Measurements from ENCODE around the gene ABCC3. TPM values are rescaled to one million over a fixed set of nuclear protein-coding genes. Genes with fewer than 3 reads are reported as not detected.

ABCC3 gene
- total RNA-seq, 4 donors from 2014 or later: 25.8 to 47.5 (median 35.2) TPM

- TF ChIP-seq CTCF (IDR thresholded peaks at IDR 0.05) (no peak), POLR2A (IDR thresholded peaks at IDR 0.05) (no peak)
- 77 to 80% methylated on average over 12 of the region's 12 CpGs for WGBS, 2 donors
- H3K4me3 ChIP-seq (ENCODE audit: low read depth, poor library complexity, severe bottlenecking): no peak overlapping the region
- DNase-seq (ENCODE audit: low spot score in 2 of 2): no peak
- intact Hi-C loops (cut with DNase I; ENCODE audit: low total_unique reads): no loop called here
These were observed 91.3 kb downstream of the ABCC3 start for GRCh38 chr17:50725769-50726655.

GRCh38 chr17:50728112-50728429, 93.4 kb downstream of the ABCC3 start:
- no peak for DNase-seq (ENCODE audit: low spot score in 2 of 2)
- intact Hi-C loops (cut with DNase I; ENCODE audit: low total_unique reads): no loop called here

GRCh38 chr17:50728881-50729765, 94.4 kb downstream of the ABCC3 start:
- 59 to 66% methylated on average over 5 of the region's 5 CpGs for WGBS, 2 donors
- intact Hi-C loops (cut with DNase I; ENCODE audit: low total_unique reads): no loop called here
- no peak for TF ChIP-seq POLR2A (IDR thresholded peaks at IDR 0.05)
- DNase-seq (ENCODE audit: low spot score in 2 of 2): no peak
- H3K4me3 ChIP-seq (ENCODE audit: low read depth, poor library complexity, severe bottlenecking): no peak overlapping the region

More at GRCh38 chr17:50728112-50728429, 93.4 kb downstream of the ABCC3 start:
- H3K4me3 ChIP-seq (ENCODE audit: low read depth, poor library complexity, severe bottlenecking): no peak overlapping the region
- 76 to 80% methylated on average over 2 of the region's 2 CpGs for WGBS, 2 donors
- no peak for TF ChIP-seq CTCF (IDR thresholded peaks at IDR 0.05)
- TF ChIP-seq POLR2A (IDR thresholded peaks at IDR 0.05): no peak

GRCh38 chr17:50731575-50732460, 97.1 kb downstream of the ABCC3 start:
- intact Hi-C loops (cut with DNase I; ENCODE audit: low total_unique reads): no loop called here
- TF ChIP-seq CTCF (IDR thresholded peaks at IDR 0.05) (no peak), POLR2A (IDR thresholded peaks at IDR 0.05) (no peak)
- no peak overlapping the region for H3K4me3 ChIP-seq (ENCODE audit: low read depth, poor library complexity, severe bottlenecking)
- no peak for DNase-seq (ENCODE audit: low spot score in 2 of 2)
- 62 to 70% methylated on average over 7 of the region's 7 CpGs for WGBS, 2 donors

GRCh38 chr17:50735287-50735686, 100.6 kb downstream of the ABCC3 start:
- intact Hi-C loops (cut with DNase I; ENCODE audit: low total_unique reads): no loop called here
- H3K4me3 ChIP-seq (ENCODE audit: low read depth, poor library complexity, severe bottlenecking): no peak overlapping the region
- whole genome bisulfite sequencing, 2 donors: 82 to 85% methylated on average over 3 of the region's 3 CpGs
- DNase-seq (ENCODE audit: low spot score in 2 of 2): no peak
- TF ChIP-seq CTCF (IDR thresholded peaks at IDR 0.05): no peak
- no peak for TF ChIP-seq POLR2A (IDR thresholded peaks at IDR 0.05)

Data from lower leg skin (tissue), 4 donors.